Activated CD8-positive, alpha-beta T cell treated with anti-CD3 and anti-CD28 coated beads, Interleukin-2, amount 10 ng/mL, durations not matched to agents 7 days and 5 days (primary cell): ENCODE measurements around the gene PHC1. TPM values are rescaled to one million over a fixed set of nuclear protein-coding genes. Genes with fewer than 3 reads are reported as not detected.
"Not testable (repeated sequence)": the region's sequence is repeated elsewhere in the genome, so short reads cannot be mapped to it uniquely, and the experiment has no call there.

Source experiments
- ATAC-seq: fragments of 150-1000 bp; cut with Tn5 transposase; one replicate; pipeline ENCODE4 v1.10.0; 2021; ENCODE audit warnings: moderate library complexity
- CTCF ChIA-PET: fragments of 350-600 bp; sonication (Branson Sonifier 250); formaldehyde crosslinking; loops from one replicate; lab custom pipeline; 2021; ENCODE audit warnings: antibody characterized with exemption; lab: Charles Lee
- POLR2A ChIA-PET: fragments of 350-600 bp; sonication (Branson Sonifier 250); formaldehyde crosslinking; loops from one replicate; lab custom pipeline; 2021; ENCODE audit warnings: antibody characterized with exemption; lab: Charles Lee
- DNase-seq: peaks from one replicate; pipeline ENCODE4 v3.0.0-alpha.2; 2020
- H3K27ac Mint-ChIP-seq: one replicate; pipeline ENCODE4 v1.8.0; 2021; ENCODE audit warnings: mild to moderate bottlenecking, mixed read lengths
- H3K27me3 Mint-ChIP-seq: one replicate; pipeline ENCODE4 v1.8.0; 2021; ENCODE audit warnings: low read depth, mixed read lengths
- H3K36me3 Mint-ChIP-seq: one replicate; pipeline ENCODE4 v1.8.0; 2021; ENCODE audit warnings: low read depth, mixed read lengths
- H3K4me1 Mint-ChIP-seq: one replicate; pipeline ENCODE4 v1.8.0; 2021; ENCODE audit warnings: low read depth, mixed read lengths
- H3K4me3 Mint-ChIP-seq: one replicate; pipeline ENCODE4 v1.8.0; 2021; ENCODE audit warnings: mild to moderate bottlenecking, mixed read lengths
- H3K9me3 Mint-ChIP-seq: one replicate; pipeline ENCODE4 v1.8.0; 2022; ENCODE audit warnings: mixed read lengths; ENCODE audit not compliant: insufficient read depth
- total RNA-seq, 2 experiments: library from RNA; stranded (reverse); gene quantifications; one replicate each; pipeline ENCODE4 v1.2.3, GENCODE V29; 2021

Gene PHC1
- 10 to 100 TPM; 12.3 to 12.9 TPM for total RNA-seq

DNA sequence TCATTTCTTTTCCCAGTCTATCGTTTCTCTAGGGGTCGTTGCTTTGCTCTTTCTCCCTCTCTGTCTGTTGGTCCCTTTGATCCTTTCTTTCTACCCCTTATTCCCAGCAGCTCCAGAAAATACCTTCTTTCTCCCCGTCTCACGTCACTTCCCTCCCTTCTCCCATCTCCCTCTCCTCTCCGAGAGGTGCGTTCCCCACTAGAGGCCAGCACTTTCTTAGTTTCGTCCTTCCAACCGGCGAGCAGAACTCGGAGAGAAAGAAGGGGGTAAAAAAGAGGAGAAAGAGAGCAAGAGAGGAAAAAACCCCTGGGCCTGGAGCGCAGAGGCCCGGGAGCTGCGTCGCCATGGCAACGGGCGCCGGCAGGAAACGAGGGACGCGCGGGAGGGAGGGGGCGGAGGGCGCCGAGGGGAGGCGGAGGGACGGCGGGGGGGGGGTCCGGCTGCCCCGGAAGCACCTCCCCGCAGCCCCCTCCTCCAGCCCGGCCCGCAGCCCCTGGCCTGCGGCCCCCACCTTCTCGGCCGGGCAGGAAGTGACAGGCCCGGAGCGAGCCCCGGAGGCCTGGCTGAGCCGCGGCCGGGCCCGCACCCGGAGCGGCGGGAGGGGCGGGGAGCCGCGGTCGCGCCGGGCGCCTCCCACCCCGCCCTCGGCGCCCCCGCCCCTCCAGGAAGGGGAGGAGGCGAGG is at the start of gene PHC1:
TSS of gene PHC1 (plus strand) at position 477 of the 683 bp plus-strand sequence. CDS start 3,169 bp downstream, outside the sequence.
- H3K36me3 Mint-ChIP-seq, H3K4me1 Mint-ChIP-seq, H3K9me3 Mint-ChIP-seq: not testable (repeated sequence)
- POLR2A ChIA-PET: interaction anchor here (0.7 to 1.9 kb wide), 2 partner anchors 30 to 35 kb away, joined by 4 to 14 read pairs; partner anchors contain the start of gene M6PR
- ATAC-seq (peak; percentile 78), DNase-seq (peak; percentile 77)
- Mint-ChIP-seq H3K27ac (peak within 1 kb of the TSS; percentile 83), H3K27me3 (peaks cover 15% of the 10 kb centered on the region), H3K4me3 (peak within 1 kb of the TSS; percentile 81)
- CTCF ChIA-PET: interaction anchor here (1.0 to 3.8 kb wide), 9 partner anchors 11 to 370 kb away, joined by 3 to 15 read pairs (median 4); no protein-coding TSS in a partner anchor

DNA sequence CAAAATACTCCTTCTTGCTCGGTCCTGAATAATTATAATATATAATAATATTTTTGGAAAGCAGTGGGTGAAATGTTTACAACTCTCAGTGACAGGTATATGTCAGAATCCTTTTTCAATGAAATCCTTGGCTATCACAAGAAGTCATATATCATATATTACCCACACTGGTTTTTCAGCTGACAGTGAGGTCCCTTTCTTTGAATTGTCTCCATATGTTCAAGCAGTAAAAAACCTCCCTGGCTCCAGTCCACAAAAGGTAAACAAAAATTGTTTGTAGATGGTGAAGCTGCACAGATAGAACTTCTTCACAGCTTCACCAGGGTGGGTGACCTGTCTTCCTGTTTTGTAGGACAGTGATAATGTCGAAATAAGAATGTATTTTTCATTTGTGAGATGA is 47.9 kb upstream of the PHC1 start:
- DNase-seq (no peak), ATAC-seq (no peak)
- no peaks in the 10 kb centered on the region for H3K4me1 Mint-ChIP-seq
- CTCF ChIA-PET: interaction anchor here (2.0 kb wide), 1 partner anchor 185 kb away, joined by 4 read pairs; no protein-coding TSS in a partner anchor
- no peak overlapping the region for H3K4me3 Mint-ChIP-seq
- H3K9me3 Mint-ChIP-seq: no peaks in the 10 kb centered on the region
- H3K36me3 Mint-ChIP-seq: no peaks in the 10 kb centered on the region
- H3K27ac Mint-ChIP-seq: no peak overlapping the region
- POLR2A ChIA-PET: no interaction called here
- peaks cover 4% of the 10 kb centered on the region for H3K27me3 Mint-ChIP-seq

- ATAC-seq (no peak), DNase-seq (no peak)
- ChIA-PET POLR2A (no interaction called here), CTCF (interaction anchor here (2.0 kb wide), 1 partner anchor 185 kb away, joined by 4 read pairs; no protein-coding TSS in a partner anchor)
- Mint-ChIP-seq H3K4me3 (no peak overlapping the region), H3K36me3 (no peaks in the 10 kb centered on the region), H3K27ac (no peak overlapping the region), H3K4me1 (no peaks in the 10 kb centered on the region), H3K9me3 (no peaks in the 10 kb centered on the region), H3K27me3 (peaks cover 4% of the 10 kb centered on the region)
These were observed 47.3 kb upstream of the PHC1 start for GRCh38 chr12:8867009-8867408.

GRCh38 chr12:8867786-8868185 is 46.5 kb upstream of the PHC1 start:
- no peaks in the 10 kb centered on the region for H3K4me1 Mint-ChIP-seq
- DNase-seq (no peak), ATAC-seq (no peak)
- no peak overlapping the region for H3K4me3 Mint-ChIP-seq
- CTCF ChIA-PET: interaction anchor here (2.0 to 2.8 kb wide), 2 partner anchors 23 to 186 kb away, joined by 4 to 9 read pairs; no protein-coding TSS in a partner anchor
- no peaks in the 10 kb centered on the region for H3K9me3 Mint-ChIP-seq
- POLR2A ChIA-PET: no interaction called here
- no peaks in the 10 kb centered on the region for H3K36me3 Mint-ChIP-seq
- peaks cover 4% of the 10 kb centered on the region for H3K27me3 Mint-ChIP-seq
- no peak overlapping the region for H3K27ac Mint-ChIP-seq

GRCh38 chr12:8870586-8870985 is 43.7 kb upstream of the PHC1 start:
- no peaks in the 10 kb centered on the region for H3K4me1 Mint-ChIP-seq
- no peaks in the 10 kb centered on the region for H3K36me3 Mint-ChIP-seq
- DNase-seq (no peak), ATAC-seq (no peak)
- no peaks in the 10 kb centered on the region for H3K9me3 Mint-ChIP-seq
- ChIA-PET CTCF (interaction anchor here (2.6 to 2.8 kb wide), 2 partner anchors 10 to 20 kb away, joined by 9 to 14 read pairs; no protein-coding TSS in a partner anchor), POLR2A (no interaction called here)
- no peak overlapping the region for H3K4me3 Mint-ChIP-seq
- no peak overlapping the region for H3K27ac Mint-ChIP-seq
- H3K27me3 Mint-ChIP-seq: peaks cover 4% of the 10 kb centered on the region

DNA sequence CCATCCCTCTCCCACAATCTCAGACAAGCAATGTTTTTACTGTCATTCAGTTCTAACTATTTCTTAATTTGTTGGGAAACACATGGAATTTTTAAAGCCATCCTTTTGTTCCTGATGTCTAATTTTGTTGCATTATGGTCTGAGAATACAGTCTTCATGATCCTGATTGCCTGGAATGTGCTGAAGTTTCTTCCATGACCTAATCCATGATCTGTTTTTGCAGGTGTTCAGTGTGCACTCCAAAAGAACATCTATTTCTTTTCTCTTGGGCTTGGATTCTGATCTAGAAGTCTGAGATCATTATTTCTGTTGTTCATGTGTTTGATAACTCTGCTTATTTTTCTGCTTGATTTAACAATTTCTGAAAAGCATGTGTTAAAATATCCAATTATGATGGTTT is 43.2 kb upstream of the PHC1 start:
- Mint-ChIP-seq H3K4me3 (no peak overlapping the region), H3K36me3 (no peaks in the 10 kb centered on the region), H3K27ac (no peak overlapping the region), H3K4me1 (no peaks in the 10 kb centered on the region), H3K27me3 (peaks cover 5% of the 10 kb centered on the region), H3K9me3 (no peaks in the 10 kb centered on the region)
- ChIA-PET CTCF (interaction anchor here (2.6 kb wide), 1 partner anchor 11 kb away, joined by 14 read pairs; no protein-coding TSS in a partner anchor), POLR2A (no interaction called here)
- DNase-seq (no peak), ATAC-seq (no peak)

GRCh38 chr12:8876887-8877286 is 37.4 kb upstream of the PHC1 start:
- POLR2A ChIA-PET: no interaction called here
- H3K4me1 Mint-ChIP-seq: no peaks in the 10 kb centered on the region
- peaks cover 8% of the 10 kb centered on the region for H3K27me3 Mint-ChIP-seq
- no peak overlapping the region for H3K4me3 Mint-ChIP-seq
- DNase-seq: no peak
- no peaks in the 10 kb centered on the region for H3K9me3 Mint-ChIP-seq
- no peak overlapping the region for H3K27ac Mint-ChIP-seq
- ATAC-seq: no peak
- H3K36me3 Mint-ChIP-seq: no peaks in the 10 kb centered on the region
- CTCF ChIA-PET: interaction anchor here (1.6 kb wide), 1 partner anchor 13 kb away, joined by 5 read pairs; no protein-coding TSS in a partner anchor

GRCh38 chr12:8886502-8887284 is 27.6 kb upstream of the PHC1 start:
- ATAC-seq: no peak
- CTCF ChIA-PET: no interaction called here

GRCh38 chr12:8887285-8887715 is 27.0 kb upstream of the PHC1 start:
- POLR2A ChIA-PET: no interaction called here
- peaks cover 5% of the 10 kb centered on the region for H3K4me1 Mint-ChIP-seq
- CTCF ChIA-PET: no interaction called here
- H3K27ac Mint-ChIP-seq: no peak overlapping the region
- H3K27me3 Mint-ChIP-seq: peaks cover 11% of the 10 kb centered on the region
- no peaks in the 10 kb centered on the region for H3K36me3 Mint-ChIP-seq
- no peaks in the 10 kb centered on the region for H3K9me3 Mint-ChIP-seq
- DNase-seq (no peak), ATAC-seq (no peak)
- no peak overlapping the region for H3K4me3 Mint-ChIP-seq

More at GRCh38 chr12:8886502-8887284, 27.6 kb upstream of the PHC1 start:
- POLR2A ChIA-PET: interaction anchor here (0.6 kb wide), 1 partner anchor 175 kb away, joined by 4 read pairs; no protein-coding TSS in a partner anchor
- Mint-ChIP-seq H3K27ac (no peak overlapping the region), H3K27me3 (peaks cover 11% of the 10 kb centered on the region), H3K9me3 (no peaks in the 10 kb centered on the region), H3K4me1 (peaks cover 5% of the 10 kb centered on the region), H3K36me3 (no peaks in the 10 kb centered on the region), H3K4me3 (no peak overlapping the region)
- no peak for DNase-seq

- ChIA-PET POLR2A (interaction anchor here (0.7 kb wide), 1 partner anchor 159 kb away, joined by 4 read pairs; no protein-coding TSS in a partner anchor), CTCF (interaction anchor here (0.6 to 3.9 kb wide), 49 partner anchors 9 to 361 kb away, joined by 3 to 46 read pairs (median 5); partner anchors contain the start of genes M6PR and PHC1)
- H3K9me3 Mint-ChIP-seq: no peaks in the 10 kb centered on the region
- H3K27me3 Mint-ChIP-seq: peaks cover 13% of the 10 kb centered on the region
- no peaks in the 10 kb centered on the region for H3K36me3 Mint-ChIP-seq
- peak; percentile 69 for ATAC-seq
- H3K4me1 Mint-ChIP-seq: peaks cover 5% of the 10 kb centered on the region
- peak overlapping the region; percentile 80 for H3K4me3 Mint-ChIP-seq
- peak; percentile 63 for DNase-seq
- H3K27ac Mint-ChIP-seq: no peak overlapping the region
These were observed 23.8 kb upstream of the PHC1 start for GRCh38 chr12:8890313-8891085.

DNA sequence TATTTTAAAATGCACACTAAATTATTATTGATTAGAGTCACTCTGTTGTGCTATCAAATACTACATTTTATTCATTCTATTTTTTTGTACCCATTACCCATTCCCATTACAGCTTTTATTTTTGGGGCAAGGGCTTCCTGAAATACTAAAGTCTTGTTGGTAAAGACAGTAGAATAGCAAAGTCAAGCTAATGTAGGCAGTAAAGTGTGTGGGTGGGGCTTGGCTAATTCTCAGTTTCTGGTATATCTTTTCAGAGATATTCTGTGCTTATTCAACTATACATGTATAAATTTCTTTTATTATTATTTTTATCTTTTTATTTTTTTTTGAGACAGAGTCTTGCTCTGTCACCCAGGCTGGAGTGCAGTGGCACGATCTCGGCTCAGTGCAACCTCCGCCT is 22.3 kb upstream of the PHC1 start:
- Mint-ChIP-seq H3K36me3 (no peaks in the 10 kb centered on the region), H3K27me3 (peaks cover 10% of the 10 kb centered on the region), H3K4me3 (no peak overlapping the region), H3K4me1 (peaks cover 5% of the 10 kb centered on the region), H3K27ac (no peak overlapping the region), H3K9me3 (no peaks in the 10 kb centered on the region)
- POLR2A ChIA-PET: no interaction called here
- CTCF ChIA-PET: interaction anchor here (1.9 to 3.9 kb wide), 6 partner anchors 24 to 349 kb away, joined by 4 to 46 read pairs (median 22); partner anchors contain the start of gene PHC1
- ATAC-seq (no peak), DNase-seq (no peak)
